SKM-1 treated with dmso at 0.1 percent for 144 hours (cell line): ENCODE results near the gene GLG1.
"Not testable (repeated sequence)": the region's sequence is repeated elsewhere in the genome, so short reads cannot be mapped to it uniquely, and the experiment has no call there.

Experiments
- DNase-seq: peaks from one replicate; lab custom pipeline; 2025; ENCODE audit not compliant: unreplicated experiment; lab: John Stamatoyannopoulos, UW

Gene GLG1

GRCh38 chr16:74606521-74607309 is at the start of gene GLG1:
Gene GLG1 (minus strand): TSS chr16:74607114. CDS start chr16:74607094, 20 bp downstream.
- peak; percentile 89 for DNase-seq

GRCh38 chr16:74654536-74655050 is 47.7 kb upstream of the GLG1 start:
- DNase-seq = no peak

GRCh38 chr16:74652883-74653282 is 46.0 kb upstream of the GLG1 start:
- not testable (repeated sequence) for DNase-seq

GRCh38 chr16:74652249-74652648 is 45.3 kb upstream of the GLG1 start:
- no peak for DNase-seq

- DNase-seq = no peak
These were observed 44.9 kb upstream of the GLG1 start for GRCh38 chr16:74651841-74652240.

- DNase-seq = no peak
These were observed 44.2 kb upstream of the GLG1 start for GRCh38 chr16:74650966-74651567.

- no peak for DNase-seq
These were observed 43.1 kb upstream of the GLG1 start for GRCh38 chr16:74649839-74650504.

- DNase-seq = no peak
These were observed 35.1 kb upstream of the GLG1 start for GRCh38 chr16:74641969-74642368.

GRCh38 chr16:74637742-74638453 is 31.0 kb upstream of the GLG1 start:
- no peak for DNase-seq

- DNase-seq = no peak
These were observed 28.4 kb upstream of the GLG1 start for GRCh38 chr16:74635303-74635702.

GRCh38 chr16:74633686-74634085 is 26.8 kb upstream of the GLG1 start:
- DNase-seq = no peak

GRCh38 chr16:74627506-74628220 is 20.7 kb upstream of the GLG1 start:
- DNase-seq = no peak

GRCh38 chr16:74626741-74627416 is 20.0 kb upstream of the GLG1 start:
- no peak for DNase-seq

- no peak for DNase-seq
These were observed 18.8 kb upstream of the GLG1 start for GRCh38 chr16:74625500-74626350.

- no peak for DNase-seq
These were observed 16.9 kb upstream of the GLG1 start for GRCh38 chr16:74623839-74624235.

- DNase-seq = peak; percentile 30
These were observed 16.4 kb upstream of the GLG1 start for GRCh38 chr16:74623214-74623838.

GRCh38 chr16:74622005-74622404 is 15.1 kb upstream of the GLG1 start:
- no peak for DNase-seq

- DNase-seq = no peak
These were observed 10.4 kb upstream of the GLG1 start for GRCh38 chr16:74617206-74617788.
